Measurements from ENCODE around the gene INO80B. TPM values are rescaled to one million over a fixed set of nuclear protein-coding genes. Genes with fewer than 3 reads are reported as not detected.
A peak's percentile ranks its signal among the peaks of the same experiment; 100 is the strongest.
"Not testable (repeated sequence)": the region's sequence is repeated elsewhere in the genome, so short reads cannot be mapped to it uniquely, and the experiment has no call there.

Gene INO80B
- total and polyA plus RNA-seq, 2 donors (not counting 1 experiment from before 2014, with no cell fraction given) = 30.4 to 78.6 TPM

DNA sequence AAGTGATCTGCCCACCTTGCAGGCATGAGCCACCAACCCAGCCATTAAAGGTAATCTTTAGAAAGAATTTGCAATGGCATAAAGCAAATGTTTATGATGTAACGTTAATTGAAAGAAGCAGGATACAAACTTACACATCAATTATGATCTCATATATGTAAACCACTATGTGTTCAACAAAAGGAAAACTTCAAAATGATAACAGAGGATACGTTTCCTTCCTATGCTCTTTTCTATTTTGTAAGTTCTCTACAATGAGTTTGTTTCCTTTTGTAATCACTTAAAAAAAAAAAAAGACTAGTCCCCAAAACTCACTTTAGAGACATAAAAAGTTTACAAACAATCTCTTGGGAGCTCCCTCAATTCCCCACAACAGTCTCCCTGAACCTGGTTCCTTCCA is 34.9 kb upstream of the INO80B start:
- intact Hi-C loops (cut with micrococcal nuclease) = loop anchor here (2.0 kb wide), 2 partner anchors 63 to 221 kb away; partner anchors contain the start of genes CCDC142, MTHFD2 and TTC31
- peak overlapping the region in 1 of 2 donors; percentile 61 for H3K27ac ChIP-seq (ENCODE audit: low read length in 2 of 2)
- Mint-ChIP-seq H3K27me3 (no peaks in the 10 kb centered on the region), H3K9me3 (ENCODE audit: insufficient read depth) (no peaks in the 10 kb centered on the region), H3K4me3 (peak overlapping the region; percentile 76), H3K27ac (peak overlapping the region; percentile 83), H3K4me1 (peaks cover 51% of the 10 kb centered on the region)
- DNase-seq (no peak), ATAC-seq (ENCODE audit: low read depth) (no peak)
- H4K20me1 ChIP-seq (ENCODE audit: control insufficient read depth, insufficient read depth, low read length, poor library complexity, severe bottlenecking) = no peaks in the 10 kb centered on the region
- H3K36me3 ChIP-seq (replicated peaks in 1 of 2; ENCODE audit: control extremely low read depth in 1 of 2, control insufficient read depth in 1 of 2, extremely low read depth in 1 of 2, insufficient read depth in 2 of 2, low read length in 1 of 2) = peaks cover 0 to 8% of the 10 kb centered on the region in 2 experiments
- TF ChIP-seq, protein P1, sequence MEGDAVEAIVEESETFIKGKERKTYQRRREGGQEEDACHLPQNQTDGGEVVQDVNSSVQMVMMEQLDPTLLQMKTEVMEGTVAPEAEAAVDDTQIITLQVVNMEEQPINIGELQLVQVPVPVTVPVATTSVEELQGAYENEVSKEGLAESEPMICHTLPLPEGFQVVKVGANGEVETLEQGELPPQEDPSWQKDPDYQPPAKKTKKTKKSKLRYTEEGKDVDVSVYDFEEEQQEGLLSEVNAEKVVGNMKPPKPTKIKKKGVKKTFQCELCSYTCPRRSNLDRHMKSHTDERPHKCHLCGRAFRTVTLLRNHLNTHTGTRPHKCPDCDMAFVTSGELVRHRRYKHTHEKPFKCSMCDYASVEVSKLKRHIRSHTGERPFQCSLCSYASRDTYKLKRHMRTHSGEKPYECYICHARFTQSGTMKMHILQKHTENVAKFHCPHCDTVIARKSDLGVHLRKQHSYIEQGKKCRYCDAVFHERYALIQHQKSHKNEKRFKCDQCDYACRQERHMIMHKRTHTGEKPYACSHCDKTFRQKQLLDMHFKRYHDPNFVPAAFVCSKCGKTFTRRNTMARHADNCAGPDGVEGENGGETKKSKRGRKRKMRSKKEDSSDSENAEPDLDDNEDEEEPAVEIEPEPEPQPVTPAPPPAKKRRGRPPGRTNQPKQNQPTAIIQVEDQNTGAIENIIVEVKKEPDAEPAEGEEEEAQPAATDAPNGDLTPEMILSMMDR (IDR thresholded peaks at IDR 0.05) = no peak
- TF ChIP-seq EZH2 (IDR thresholded peaks at IDR 0.05; ENCODE audit: borderline replicate concordance, insufficient read depth, low read depth, low read length, poor library complexity, severe bottlenecking) = no peak
- H3K9ac ChIP-seq (ENCODE audit: low read length) = no peak overlapping the region
- peak overlapping the region; percentile 59 for H3K4me2 ChIP-seq (replicated peaks; ENCODE audit: low read depth, low read length, poor library complexity, severe bottlenecking)
- ChIA-PET POLR2A (interaction anchor here (2.0 kb wide), 1 partner anchor 38 kb away, joined by 19 read pairs; the partner anchor contains the start of gene WBP1), CTCF (interaction anchor here (1.2 kb wide), 1 partner anchor 20 kb away, joined by 3 read pairs; no protein-coding TSS in a partner anchor)
- no CpG with 5 or more reads among the region's 2 CpGs for WGBS (ENCODE audit: insufficient coverage)
- peaks cover 33 to 54% of the 10 kb centered on the region in 2 donors for H3K4me1 ChIP-seq (ENCODE audit: control insufficient read depth in 2 of 2, insufficient read depth in 2 of 2, low read length in 2 of 2)
- peak overlapping the region in 1 of 5 experiments; percentile 18 for H3K4me3 ChIP-seq (ENCODE audit: control extremely low read depth in 1 of 5, extremely low read depth in 1 of 5, insufficient read depth in 1 of 5, low read depth in 2 of 5, low read length in 4 of 5)
- no peaks in the 10 kb centered on the region for H3K9me3 ChIP-seq (ENCODE audit: control extremely low read depth in 1 of 3, control insufficient read depth in 2 of 3, insufficient read depth in 1 of 3, low read length in 2 of 3)
- no peaks in the 10 kb centered on the region for H3K27me3 ChIP-seq (replicated peaks in 1 of 4; ENCODE audit: control extremely low read depth in 1 of 4, control insufficient read depth in 3 of 4, insufficient read depth in 4 of 4, low read length in 3 of 4)
- no peak overlapping the region for H2AFZ ChIP-seq (ENCODE audit: insufficient read depth, low read depth, low read length, poor library complexity, severe bottlenecking)
- peaks cover 4% of the 10 kb centered on the region for H3K79me2 ChIP-seq (ENCODE audit: control insufficient read depth, insufficient read depth, low read length)

DNA sequence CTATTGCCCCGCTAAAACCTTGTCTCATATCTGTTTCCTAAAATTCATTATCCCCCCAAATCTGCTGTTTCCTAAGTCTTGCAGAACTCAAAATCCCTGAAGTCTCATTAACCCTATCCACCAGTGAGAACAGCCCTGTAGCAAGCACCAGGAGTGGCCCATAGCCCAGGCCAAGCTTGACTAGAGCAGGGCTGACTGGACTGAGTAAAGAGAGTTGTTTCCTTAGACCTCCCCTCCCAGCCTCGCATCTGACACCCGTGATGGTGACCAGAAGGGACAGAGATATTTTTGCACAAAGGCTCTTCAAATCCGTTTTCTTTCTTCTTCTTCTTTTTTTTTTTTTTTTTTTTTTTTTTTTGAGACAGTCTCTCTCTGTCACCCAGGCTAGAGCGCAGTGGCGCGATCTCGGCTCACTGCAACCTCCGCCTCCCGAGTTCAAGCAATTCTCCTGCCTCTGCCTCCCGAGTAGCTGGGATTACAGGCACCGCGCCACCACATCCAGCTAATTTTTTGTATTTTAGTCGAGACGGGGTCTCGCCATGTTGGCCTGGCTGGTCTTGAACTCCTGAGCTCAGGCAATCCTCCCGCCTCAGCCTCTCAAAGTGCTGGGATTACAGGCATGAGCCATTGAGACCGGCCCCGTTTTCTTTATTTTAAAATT is 34.3 kb upstream of the INO80B start:
- ChIA-PET CTCF (interaction anchor here (0.7 to 2.1 kb wide), 7 partner anchors 19 to 598 kb away, joined by 3 to 10 read pairs (median 4); partner anchors contain the start of genes INO80B and WBP1), POLR2A (interaction anchor here (0.8 to 2.0 kb wide), 5 partner anchors 10 to 242 kb away, joined by 3 to 19 read pairs (median 4); partner anchors contain the start of genes MOB1A and WBP1)
- H3K27ac Mint-ChIP-seq = peak overlapping the region; percentile 99
- peaks cover 49% of the 10 kb centered on the region for H3K4me1 Mint-ChIP-seq
- Histone ChIP-seq H3K4me2 (replicated peaks; ENCODE audit: low read depth, low read length, poor library complexity, severe bottlenecking) (peak overlapping the region; percentile 86), H3K27ac (ENCODE audit: low read length in 2 of 2) (peak overlapping the region; percentile 94), H3K36me3 (replicated peaks in 1 of 2; ENCODE audit: control extremely low read depth in 1 of 2, control insufficient read depth in 1 of 2, extremely low read depth in 1 of 2, insufficient read depth in 2 of 2, low read length in 1 of 2) (peaks cover 0 to 11% of the 10 kb centered on the region in 2 experiments), H2AFZ (ENCODE audit: insufficient read depth, low read depth, low read length, poor library complexity, severe bottlenecking) (peak overlapping the region; percentile 71), H3K9ac (ENCODE audit: low read length) (peak overlapping the region; percentile 84), H3K4me1 (ENCODE audit: control insufficient read depth in 2 of 2, insufficient read depth in 2 of 2, low read length in 2 of 2) (peaks cover 32 to 48% of the 10 kb centered on the region in 2 donors), H3K4me3 (ENCODE audit: control extremely low read depth in 1 of 5, extremely low read depth in 1 of 5, insufficient read depth in 1 of 5, low read depth in 2 of 5, low read length in 4 of 5) (peak overlapping the region in 4 of 5 experiments; percentile 77 to 98 (median 93))
- not testable (repeated sequence) for H3K79me2 ChIP-seq (ENCODE audit: control insufficient read depth, insufficient read depth, low read length); DNase-seq; H3K9me3 ChIP-seq (ENCODE audit: control extremely low read depth in 1 of 3, control insufficient read depth in 2 of 3, insufficient read depth in 1 of 3, low read length in 2 of 3); H4K20me1 ChIP-seq (ENCODE audit: control insufficient read depth, insufficient read depth, low read length, poor library complexity, severe bottlenecking); H3K27me3 Mint-ChIP-seq; H3K27me3 ChIP-seq (replicated peaks in 1 of 4; ENCODE audit: control extremely low read depth in 1 of 4, control insufficient read depth in 3 of 4, insufficient read depth in 4 of 4, low read length in 3 of 4); H3K9me3 Mint-ChIP-seq (ENCODE audit: insufficient read depth); ATAC-seq (ENCODE audit: low read depth)
- intact Hi-C loops (cut with micrococcal nuclease) = loop anchor here (1.0 to 2.0 kb wide), 7 partner anchors 20 to 222 kb away; partner anchors contain the start of genes AUP1, CCDC142, HTRA2 and MTHFD2
- H3K4me3 Mint-ChIP-seq = peak overlapping the region; percentile 98
- WGBS (ENCODE audit: insufficient coverage) = 88% methylated on average over 14 of the region's 19 CpGs

All from B cell (primary cell).